Measurements from ENCODE around the gene SHC3.

The SHC3 gene

GRCh38 chr9:89207026-89207425 lies 28.4 kb upstream of the SHC3 start:
- H3K79me2 ChIP-seq (ENCODE audit: control insufficient read depth, insufficient read depth, low read length, poor library complexity): no peaks in the 10 kb centered on the region
- H3K18ac ChIP-seq (ENCODE audit: low read length): no peak overlapping the region
- H3K4me1 ChIP-seq (ENCODE audit: control insufficient read depth in 1 of 2, insufficient read depth in 2 of 2, low read length in 2 of 2): no peaks in the 10 kb centered on the region
- no peak overlapping the region for H2BK120ac ChIP-seq (ENCODE audit: insufficient read depth, low read length, poor library complexity)
- H2BK5ac ChIP-seq (ENCODE audit: low read depth, low read length, poor library complexity): no peak overlapping the region
- H3K27ac ChIP-seq (ENCODE audit: low read depth, low read length): no peak overlapping the region
- H3K27me3 ChIP-seq (ENCODE audit: insufficient read depth, low read length): no peaks in the 10 kb centered on the region
- H4K12ac ChIP-seq (ENCODE audit: low read depth, low read length): no peak overlapping the region
- H2BK12ac ChIP-seq (ENCODE audit: low read length): no peak overlapping the region
- H3K4ac ChIP-seq (ENCODE audit: low read depth, low read length): no peak overlapping the region
- WGBS (ENCODE audit: extremely low coverage, insufficient coverage, insufficient read length): no CpG with 5 or more reads among the region's 4 CpGs
- DNase-seq: no peak
- H4K91ac ChIP-seq (ENCODE audit: low read depth, low read length): no peak overlapping the region
- no peak overlapping the region for H4K8ac ChIP-seq (ENCODE audit: low read depth, low read length)
- no peak overlapping the region for H2AK5ac ChIP-seq (ENCODE audit: low read length)
- H3K9ac ChIP-seq (ENCODE audit: low read length): no peak overlapping the region
- no peak overlapping the region for H3K23ac ChIP-seq (ENCODE audit: low read length)
- H3K36me3 ChIP-seq (ENCODE audit: control insufficient read depth in 1 of 2, insufficient read depth in 2 of 2, low read length in 2 of 2): no peaks in the 10 kb centered on the region
- H3K4me3 ChIP-seq (ENCODE audit: low read depth, low read length): no peak overlapping the region
- H3K9me3 ChIP-seq (ENCODE audit: insufficient read depth, low read depth, low read length): no peaks in the 10 kb centered on the region
- no peak overlapping the region for H3K4me2 ChIP-seq (ENCODE audit: low read length)
- H3K14ac ChIP-seq (ENCODE audit: low read length): no peak overlapping the region
- H2AFZ ChIP-seq (ENCODE audit: insufficient read depth, low read length, poor library complexity): no peak overlapping the region
- no peaks in the 10 kb centered on the region for H3K79me1 ChIP-seq (ENCODE audit: low read length)

- Histone ChIP-seq H4K12ac (ENCODE audit: low read depth, low read length) (no peak overlapping the region), H4K8ac (ENCODE audit: low read depth, low read length) (no peak overlapping the region), H3K9me3 (ENCODE audit: insufficient read depth, low read depth, low read length) (peaks cover 2% of the 10 kb centered on the region), H3K23ac (ENCODE audit: low read length) (no peak overlapping the region), H3K4me1 (ENCODE audit: control insufficient read depth in 1 of 2, insufficient read depth in 2 of 2, low read length in 2 of 2) (no peaks in the 10 kb centered on the region), H2BK5ac (ENCODE audit: low read depth, low read length, poor library complexity) (no peak overlapping the region), H3K27ac (ENCODE audit: low read depth, low read length) (no peak overlapping the region), H3K36me3 (ENCODE audit: control insufficient read depth in 1 of 2, insufficient read depth in 2 of 2, low read length in 2 of 2) (no peaks in the 10 kb centered on the region), H3K4me3 (ENCODE audit: low read depth, low read length) (no peak overlapping the region), H3K14ac (ENCODE audit: low read length) (no peak overlapping the region), H3K79me1 (ENCODE audit: low read length) (no peaks in the 10 kb centered on the region), H3K27me3 (ENCODE audit: insufficient read depth, low read length) (no peaks in the 10 kb centered on the region), H3K4me2 (ENCODE audit: low read length) (no peak overlapping the region), H3K79me2 (ENCODE audit: control insufficient read depth, insufficient read depth, low read length, poor library complexity) (no peaks in the 10 kb centered on the region), H3K4ac (ENCODE audit: low read depth, low read length) (no peak overlapping the region), H2AFZ (ENCODE audit: insufficient read depth, low read length, poor library complexity) (no peak overlapping the region), H3K18ac (ENCODE audit: low read length) (no peak overlapping the region), H2BK120ac (ENCODE audit: insufficient read depth, low read length, poor library complexity) (no peak overlapping the region), H2AK5ac (ENCODE audit: low read length) (no peak overlapping the region), H2BK12ac (ENCODE audit: low read length) (no peak overlapping the region), H3K9ac (ENCODE audit: low read length) (no peak overlapping the region), H4K91ac (ENCODE audit: low read depth, low read length) (no peak overlapping the region)
- no peak for DNase-seq
- no CpG with 5 or more reads among the region's 5 CpGs for WGBS (ENCODE audit: extremely low coverage, insufficient coverage, insufficient read length)
These were observed 26.2 kb upstream of the SHC3 start for GRCh38 chr9:89204801-89205200.

DNA sequence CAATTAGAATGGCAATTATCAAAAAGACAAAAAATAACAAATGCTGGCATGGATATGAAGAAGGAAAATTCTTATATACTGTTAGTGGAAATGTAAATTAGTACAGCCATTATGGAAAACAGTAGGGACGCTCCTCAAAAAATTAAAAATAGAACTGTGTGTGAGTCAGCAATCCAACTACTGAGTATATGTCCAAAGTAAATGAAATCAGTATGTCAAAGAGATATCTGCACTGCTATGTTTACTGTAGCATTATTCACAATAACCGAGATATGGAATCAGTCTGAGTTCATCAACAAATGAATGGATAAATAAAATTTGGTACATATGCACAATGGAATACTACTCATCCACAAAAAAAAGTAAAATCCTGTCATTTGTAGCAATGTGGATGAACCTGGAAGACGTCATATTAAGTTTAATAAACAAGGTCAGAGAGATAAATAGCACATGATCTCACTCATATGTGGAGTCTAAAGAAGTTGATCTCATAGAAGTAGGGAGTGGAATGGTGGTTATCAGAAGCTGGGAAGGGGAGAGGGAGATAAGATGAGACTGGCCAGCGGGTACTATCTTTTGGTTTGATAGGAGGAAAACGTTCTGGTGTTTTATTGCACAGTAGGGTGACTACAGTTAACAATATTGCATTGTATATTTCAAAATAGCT lies 16.6 kb upstream of the SHC3 start:
- no CpG with 5 or more reads among the region's 5 CpGs for WGBS (ENCODE audit: extremely low coverage, insufficient coverage, insufficient read length)
- no peak overlapping the region for H3K27ac ChIP-seq (ENCODE audit: low read depth, low read length)
- no peak overlapping the region for H3K9ac ChIP-seq (ENCODE audit: low read length)

GRCh38 chr9:89194421-89195130 lies 16.0 kb upstream of the SHC3 start:
- Histone ChIP-seq H3K4ac (ENCODE audit: low read depth, low read length) (no peak overlapping the region), H2BK120ac (ENCODE audit: insufficient read depth, low read length, poor library complexity) (no peak overlapping the region)
- no CpG with 5 or more reads among the region's 4 CpGs for WGBS (ENCODE audit: extremely low coverage, insufficient coverage, insufficient read length)

More for the DNA sequence above, 16.6 kb upstream of the SHC3 start:
- Histone ChIP-seq H3K4ac (ENCODE audit: low read depth, low read length) (no peak overlapping the region), H3K14ac (ENCODE audit: low read length) (no peak overlapping the region), H3K79me2 (ENCODE audit: control insufficient read depth, insufficient read depth, low read length, poor library complexity) (no peaks in the 10 kb centered on the region), H2BK120ac (ENCODE audit: insufficient read depth, low read length, poor library complexity) (no peak overlapping the region), H3K27me3 (ENCODE audit: insufficient read depth, low read length) (no peaks in the 10 kb centered on the region), H2AFZ (ENCODE audit: insufficient read depth, low read length, poor library complexity) (no peak overlapping the region), H3K9me3 (ENCODE audit: insufficient read depth, low read depth, low read length) (peaks cover 2% of the 10 kb centered on the region), H3K4me3 (ENCODE audit: low read depth, low read length) (no peak overlapping the region), H3K79me1 (ENCODE audit: low read length) (no peaks in the 10 kb centered on the region), H2BK12ac (ENCODE audit: low read length) (no peak overlapping the region), H4K12ac (ENCODE audit: low read depth, low read length) (no peak overlapping the region), H3K36me3 (ENCODE audit: control insufficient read depth in 1 of 2, insufficient read depth in 2 of 2, low read length in 2 of 2) (no peaks in the 10 kb centered on the region), H3K18ac (ENCODE audit: low read length) (no peak overlapping the region), H4K91ac (ENCODE audit: low read depth, low read length) (no peak overlapping the region), H3K4me1 (ENCODE audit: control insufficient read depth in 1 of 2, insufficient read depth in 2 of 2, low read length in 2 of 2) (no peaks in the 10 kb centered on the region), H2BK5ac (ENCODE audit: low read depth, low read length, poor library complexity) (no peak overlapping the region), H3K4me2 (ENCODE audit: low read length) (no peak overlapping the region), H4K8ac (ENCODE audit: low read depth, low read length) (no peak overlapping the region), H3K23ac (ENCODE audit: low read length) (no peak overlapping the region), H2AK5ac (ENCODE audit: low read length) (no peak overlapping the region)
- DNase-seq: no peak

More at GRCh38 chr9:89194421-89195130, 16.0 kb upstream of the SHC3 start:
- no peak overlapping the region for H4K91ac ChIP-seq (ENCODE audit: low read depth, low read length)
- H4K8ac ChIP-seq (ENCODE audit: low read depth, low read length): no peak overlapping the region
- H3K79me2 ChIP-seq (ENCODE audit: control insufficient read depth, insufficient read depth, low read length, poor library complexity): no peaks in the 10 kb centered on the region
- H3K14ac ChIP-seq (ENCODE audit: low read length): no peak overlapping the region
- no peak overlapping the region for H3K23ac ChIP-seq (ENCODE audit: low read length)
- no peak overlapping the region for H2AFZ ChIP-seq (ENCODE audit: insufficient read depth, low read length, poor library complexity)
- no peak overlapping the region for H3K4me2 ChIP-seq (ENCODE audit: low read length)
- H3K27ac ChIP-seq (ENCODE audit: low read depth, low read length): no peak overlapping the region
- no peaks in the 10 kb centered on the region for H3K36me3 ChIP-seq (ENCODE audit: control insufficient read depth in 1 of 2, insufficient read depth in 2 of 2, low read length in 2 of 2)
- H3K4me3 ChIP-seq (ENCODE audit: low read depth, low read length): no peak overlapping the region
- H3K27me3 ChIP-seq (ENCODE audit: insufficient read depth, low read length): no peaks in the 10 kb centered on the region
- no peak overlapping the region for H3K9ac ChIP-seq (ENCODE audit: low read length)
- no peak overlapping the region for H2BK12ac ChIP-seq (ENCODE audit: low read length)
- no peak for DNase-seq
- no peak overlapping the region for H3K18ac ChIP-seq (ENCODE audit: low read length)
- H4K12ac ChIP-seq (ENCODE audit: low read depth, low read length): no peak overlapping the region
- no peaks in the 10 kb centered on the region for H3K4me1 ChIP-seq (ENCODE audit: control insufficient read depth in 1 of 2, insufficient read depth in 2 of 2, low read length in 2 of 2)
- H3K9me3 ChIP-seq (ENCODE audit: insufficient read depth, low read depth, low read length): peaks cover 2% of the 10 kb centered on the region
- no peaks in the 10 kb centered on the region for H3K79me1 ChIP-seq (ENCODE audit: low read length)
- no peak overlapping the region for H2AK5ac ChIP-seq (ENCODE audit: low read length)
- no peak overlapping the region for H2BK5ac ChIP-seq (ENCODE audit: low read depth, low read length, poor library complexity)

Data from trophoblast cell (in vitro differentiated cells and primary cell).